NCI-H82 (cell line): ENCODE measurements around the gene ISCA1.

ENCODE experiments used
- DNase-seq: peaks from one replicate; lab custom pipeline; 2025; lab: John Stamatoyannopoulos, UW

Gene ISCA1

GRCh38 chr9:86222667-86223066, 59.7 kb downstream of the ISCA1 start:
- no peak for DNase-seq

- no peak for DNase-seq
Observed at GRCh38 chr9:86219606-86220005, 62.7 kb downstream of the ISCA1 start.

- DNase-seq, result peak; percentile 85
Observed at GRCh38 chr9:86217076-86217755, 65.1 kb downstream of the ISCA1 start.
